AG04449 (cell line): ENCODE results near the gene HLA-DPA1.

ENCODE experiments used
- CTCF ChIA-PET: fragments of 350-600 bp; formaldehyde crosslinking; extraction: SDS; loops from one replicate; lab custom pipeline; 2021; ENCODE audit warnings: antibody characterized with exemption; lab: Yijun Ruan, JAX
- POLR2A ChIA-PET: fragments of 400-600, 350-600 bp; formaldehyde crosslinking; extraction: SDS; loops from one replicate; lab custom pipeline; 2020; ENCODE audit warnings: antibody characterized with exemption, inconsistent platforms; lab: Yijun Ruan, JAX
- DNase-seq: peaks from one replicate; pipeline ENCODE4 v3.0.0-alpha.2; 2010; ENCODE audit warnings: low read depth, low spot score
- H3K4me3 ChIP-seq: 2 replicates; pipeline ENCODE4 v1.5.1; 2011; ENCODE audit warnings: low read depth, mild to moderate bottlenecking, control low read depth, low read length
- CTCF ChIP-seq: IDR thresholded peaks from one replicate; pipeline ENCODE4 v1.5.1; 2011; ENCODE audit warnings: mild to moderate bottlenecking, moderate library complexity, low read length, control low read depth, inconsistent platforms; ENCODE audit not compliant: insufficient read depth; ENCODE audit errors: missing control alignments

The HLA-DPA1 gene

GRCh38 chr6:33034554-33034953 lies 38.9 kb downstream of the HLA-DPA1 start:
- ChIA-PET CTCF (interaction anchor here (2.5 kb wide), 1 partner anchor 18 kb away, joined by 14 read pairs; no protein-coding TSS in a partner anchor), POLR2A (no interaction called here)
- TF ChIP-seq CTCF = no peak

GRCh38 chr6:33030245-33030644 lies 43.2 kb downstream of the HLA-DPA1 start:
- ChIA-PET CTCF (no interaction called here), POLR2A (no interaction called here)
- DNase-seq = no peak
- TF ChIP-seq CTCF = no peak
- H3K4me3 ChIP-seq = no peak overlapping the region

More at GRCh38 chr6:33034554-33034953, 38.9 kb downstream of the HLA-DPA1 start:
- H3K4me3 ChIP-seq = no peak overlapping the region
- DNase-seq = no peak

GRCh38 chr6:33029328-33030184 lies 43.9 kb downstream of the HLA-DPA1 start:
- no peak overlapping the region for H3K4me3 ChIP-seq
- TF ChIP-seq CTCF = no peak
- ChIA-PET CTCF (interaction anchor here (1.2 to 2.0 kb wide), 3 partner anchors 14 to 54 kb away, joined by 3 to 13 read pairs (median 4); no protein-coding TSS in a partner anchor), POLR2A (no interaction called here)
- no peak for DNase-seq

- no peak overlapping the region for H3K4me3 ChIP-seq
- no peak for TF ChIP-seq CTCF
- DNase-seq = no peak
- CTCF ChIA-PET = interaction anchor here (1.2 to 2.0 kb wide), 3 partner anchors 13 to 55 kb away, joined by 3 to 13 read pairs (median 4); no protein-coding TSS in a partner anchor
- POLR2A ChIA-PET = no interaction called here
Measured at GRCh38 chr6:33028220-33028849, 45.1 kb downstream of the HLA-DPA1 start.

GRCh38 chr6:33024521-33024920 lies 48.9 kb downstream of the HLA-DPA1 start:
- ChIA-PET CTCF (interaction anchor here (0.7 to 1.4 kb wide), 2 partner anchors 9 to 125 kb away, joined by 4 read pairs; no protein-coding TSS in a partner anchor), POLR2A (no interaction called here)
- H3K4me3 ChIP-seq = no peak overlapping the region
- no peak for DNase-seq
- no peak for TF ChIP-seq CTCF

- POLR2A ChIA-PET = no interaction called here
- no peak for TF ChIP-seq CTCF
- no peak overlapping the region for H3K4me3 ChIP-seq
- CTCF ChIA-PET = interaction anchor here (1.0 kb wide), 1 partner anchor 9 kb away, joined by 4 read pairs; no protein-coding TSS in a partner anchor
- no peak for DNase-seq
Measured at GRCh38 chr6:33023536-33023935, 49.9 kb downstream of the HLA-DPA1 start.
